ENCODE data around the gene WDR86.

WDR86 gene

GRCh38 chr7:151439855-151440798, 30.3 kb upstream of the WDR86 start, which contains the start of gene CRYGN:
CRYGN (minus strand) TSS chr7:151440141; CDS start chr7:151439917, 224 bp downstream.
- DNase-seq (ENCODE audit: low spot score): peak; percentile 70

DNA sequence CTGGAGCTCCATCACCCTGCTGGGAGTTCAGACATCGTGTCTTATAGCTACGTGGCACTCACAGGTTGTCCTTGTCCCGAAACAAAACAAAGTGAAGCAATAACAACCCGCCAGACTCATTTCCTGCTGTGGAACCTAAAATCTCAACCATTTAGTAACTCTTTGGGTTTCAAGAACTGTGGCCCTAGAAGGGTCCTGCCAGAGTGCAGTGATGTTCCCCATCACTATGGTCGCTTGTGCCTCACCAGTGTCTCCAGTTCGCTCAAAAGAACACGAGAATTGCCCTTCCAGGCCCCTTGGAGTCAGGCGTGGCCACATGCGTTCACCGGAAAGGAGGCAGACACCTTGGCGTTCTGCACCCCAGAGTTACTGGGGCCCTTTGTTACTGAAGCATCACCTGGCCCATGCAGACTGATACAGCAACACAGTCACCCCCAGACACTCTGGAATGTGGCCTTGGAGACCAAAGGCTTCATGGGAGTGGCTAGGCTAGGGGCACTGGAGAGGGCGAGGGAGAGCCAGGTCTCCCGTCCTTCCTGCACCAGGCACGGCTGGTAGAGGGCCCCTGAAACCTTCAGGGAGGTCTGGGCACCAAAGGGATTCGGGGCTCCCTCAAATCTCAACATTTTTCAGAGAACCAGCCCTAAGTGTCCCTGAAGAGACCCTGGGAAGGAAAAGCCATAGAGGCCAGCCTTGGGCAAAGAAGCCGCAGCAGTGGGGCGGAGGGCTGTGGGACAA, 29.2 kb upstream of the WDR86 start:
- no peak for DNase-seq (ENCODE audit: low spot score)

DNA sequence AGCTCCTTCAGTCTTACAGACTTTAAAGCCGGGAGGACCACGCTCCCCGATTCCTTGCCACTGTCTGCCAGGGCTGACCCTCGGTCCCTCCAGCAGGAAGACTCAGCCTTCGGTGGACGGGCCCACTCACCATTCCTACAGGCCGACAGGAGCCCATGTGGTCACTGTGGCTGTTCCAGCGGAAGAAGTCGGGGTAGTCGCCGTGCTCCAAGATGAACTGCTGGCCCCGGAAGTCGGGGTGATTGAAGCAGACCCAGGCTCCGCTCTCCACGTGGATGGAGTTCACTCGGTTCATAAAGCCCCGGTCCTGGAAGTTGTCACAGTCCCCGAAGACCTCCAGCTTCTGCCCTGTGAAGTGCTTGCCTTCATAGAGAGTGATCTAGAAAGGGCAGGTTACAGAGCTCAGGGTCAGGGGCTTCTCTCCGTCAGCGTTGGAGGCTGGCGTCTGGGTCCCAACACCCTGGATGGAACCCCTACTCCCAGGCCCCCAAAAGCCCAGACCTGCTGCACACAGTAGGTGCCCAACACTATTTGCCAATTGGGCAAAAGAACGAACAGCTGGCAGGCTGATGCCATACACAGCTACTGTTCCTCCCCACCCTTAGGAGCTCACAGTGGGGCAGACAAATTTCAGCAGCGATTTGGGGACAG, 28.2 kb upstream of the WDR86 start:
- DNase-seq (ENCODE audit: low spot score): no peak

GRCh38 chr7:151437159-151437553, 27.3 kb upstream of the WDR86 start:
- DNase-seq (ENCODE audit: low spot score): no peak

- DNase-seq (ENCODE audit: low spot score): no peak
These were observed 26.8 kb upstream of the WDR86 start for GRCh38 chr7:151436446-151437158.

- DNase-seq (ENCODE audit: low spot score): no peak
These were observed 26.1 kb upstream of the WDR86 start for GRCh38 chr7:151435971-151436370.

DNA sequence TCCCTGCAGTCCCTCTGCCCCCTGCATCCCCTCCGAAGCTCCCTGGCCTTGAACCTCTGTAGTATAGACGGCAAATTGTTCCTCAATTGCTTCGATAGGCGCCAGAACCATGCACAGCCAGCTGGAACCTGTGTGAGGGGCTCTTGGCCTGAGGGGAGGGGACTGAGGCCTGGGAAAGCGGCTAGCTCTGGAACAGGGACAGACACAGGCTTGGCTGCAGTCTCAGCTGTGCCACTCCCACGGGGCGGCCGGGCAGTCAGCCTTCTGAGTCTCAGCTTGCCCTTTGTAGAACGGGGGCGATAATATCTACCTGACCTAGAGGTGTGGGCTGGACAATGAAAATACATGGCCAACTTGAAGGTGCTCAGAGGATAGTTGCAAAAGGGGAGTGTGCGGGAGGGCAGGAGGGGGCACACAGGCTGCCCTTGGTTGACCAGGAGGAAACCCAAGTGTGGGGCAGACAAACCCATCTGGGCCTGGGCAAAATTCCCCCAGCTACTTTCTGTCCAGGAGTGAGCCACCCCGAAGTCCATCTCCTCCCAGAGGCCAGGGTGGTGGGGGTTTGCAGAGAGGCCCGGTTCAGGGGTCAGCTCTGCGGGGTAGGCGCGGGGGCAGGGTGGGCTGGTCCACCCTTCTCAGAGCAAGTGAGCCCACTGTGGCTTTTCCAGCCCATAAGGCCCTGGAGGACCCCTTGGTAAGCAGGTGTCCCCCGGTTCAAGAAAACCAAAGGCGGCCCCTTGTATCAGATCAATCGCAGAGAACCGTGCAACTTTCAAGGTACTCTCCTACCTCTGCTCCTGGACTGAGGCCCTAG, 25.5 kb upstream of the WDR86 start:
- DNase-seq (ENCODE audit: low spot score): no peak

GRCh38 chr7:151434549-151434948, 24.7 kb upstream of the WDR86 start:
- DNase-seq (ENCODE audit: low spot score): no peak

- no peak for DNase-seq (ENCODE audit: low spot score)
These were observed 24.0 kb upstream of the WDR86 start for GRCh38 chr7:151433721-151434400.

GRCh38 chr7:151432658-151433521, 23.1 kb upstream of the WDR86 start:
- DNase-seq (ENCODE audit: low spot score): no peak

DNA sequence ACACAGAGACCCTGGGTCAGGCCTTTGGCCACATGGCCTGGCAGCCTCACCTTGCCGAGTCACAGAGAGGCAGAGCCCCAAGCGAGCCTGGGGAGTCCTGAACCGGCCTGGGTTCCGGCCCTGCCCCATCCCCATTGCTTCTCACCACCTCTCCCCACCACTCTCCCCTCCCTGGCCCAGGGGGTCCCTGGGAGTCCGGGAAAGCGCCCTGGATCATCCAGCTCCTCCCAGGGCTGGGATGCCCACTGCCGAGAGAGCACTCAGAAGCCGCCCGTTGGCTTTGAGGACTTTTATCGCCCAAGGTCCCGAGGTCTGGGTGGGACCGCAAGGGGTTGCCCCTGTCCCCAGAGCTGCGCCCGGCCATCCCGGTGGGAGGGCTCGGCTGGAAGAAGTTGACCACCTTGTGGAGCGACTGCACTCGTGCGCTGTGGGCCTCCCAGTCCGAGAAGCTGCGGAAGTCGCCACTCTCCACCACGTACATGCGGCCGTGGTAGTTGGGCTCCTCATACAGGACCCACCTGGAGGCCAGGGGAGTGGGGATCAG, 22.0 kb upstream of the WDR86 start:
- DNase-seq (ENCODE audit: low spot score): no peak

- DNase-seq (ENCODE audit: low spot score): no peak
These were observed 21.5 kb upstream of the WDR86 start for GRCh38 chr7:151431281-151431767.

DNA sequence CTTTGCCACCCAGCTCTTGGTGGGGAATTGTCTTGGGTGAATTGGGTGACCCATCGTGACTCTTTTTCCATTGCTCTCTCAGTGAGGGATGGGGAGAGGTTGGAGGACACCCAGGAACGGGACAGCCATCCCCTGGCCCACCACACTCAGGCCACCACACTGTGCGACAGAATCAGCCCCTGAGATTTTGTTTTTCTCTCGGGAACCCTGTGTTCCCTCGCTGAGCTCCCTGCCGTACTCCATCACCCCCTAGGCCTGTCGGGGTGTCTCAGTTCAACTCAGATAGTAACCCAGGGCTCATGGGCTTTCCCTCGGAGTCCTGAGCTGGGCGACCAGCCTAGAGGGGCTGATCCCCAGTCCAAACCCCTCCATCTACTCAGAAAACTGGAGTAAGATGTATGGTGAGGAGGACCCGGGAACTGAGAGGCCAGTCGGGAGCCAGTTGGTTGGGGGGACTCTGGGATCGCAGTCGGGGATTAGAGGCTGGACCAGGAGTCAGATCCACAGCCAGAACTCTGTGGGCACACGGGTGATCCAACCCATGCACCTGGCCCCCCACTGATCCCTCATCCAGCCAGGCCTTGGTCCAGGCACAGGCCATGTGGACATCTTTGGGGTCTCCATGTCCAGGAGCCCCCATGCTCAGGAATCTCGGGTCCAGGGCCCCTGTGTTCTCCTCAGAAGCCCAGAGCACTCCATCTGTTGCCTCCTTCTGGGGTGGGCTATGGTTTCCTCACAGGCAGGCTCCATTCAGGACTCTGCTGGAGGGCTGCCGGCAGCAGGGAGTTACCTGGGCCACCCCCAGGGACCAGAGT, 20.8 kb upstream of the WDR86 start:
- no peak for DNase-seq (ENCODE audit: low spot score)

DNA sequence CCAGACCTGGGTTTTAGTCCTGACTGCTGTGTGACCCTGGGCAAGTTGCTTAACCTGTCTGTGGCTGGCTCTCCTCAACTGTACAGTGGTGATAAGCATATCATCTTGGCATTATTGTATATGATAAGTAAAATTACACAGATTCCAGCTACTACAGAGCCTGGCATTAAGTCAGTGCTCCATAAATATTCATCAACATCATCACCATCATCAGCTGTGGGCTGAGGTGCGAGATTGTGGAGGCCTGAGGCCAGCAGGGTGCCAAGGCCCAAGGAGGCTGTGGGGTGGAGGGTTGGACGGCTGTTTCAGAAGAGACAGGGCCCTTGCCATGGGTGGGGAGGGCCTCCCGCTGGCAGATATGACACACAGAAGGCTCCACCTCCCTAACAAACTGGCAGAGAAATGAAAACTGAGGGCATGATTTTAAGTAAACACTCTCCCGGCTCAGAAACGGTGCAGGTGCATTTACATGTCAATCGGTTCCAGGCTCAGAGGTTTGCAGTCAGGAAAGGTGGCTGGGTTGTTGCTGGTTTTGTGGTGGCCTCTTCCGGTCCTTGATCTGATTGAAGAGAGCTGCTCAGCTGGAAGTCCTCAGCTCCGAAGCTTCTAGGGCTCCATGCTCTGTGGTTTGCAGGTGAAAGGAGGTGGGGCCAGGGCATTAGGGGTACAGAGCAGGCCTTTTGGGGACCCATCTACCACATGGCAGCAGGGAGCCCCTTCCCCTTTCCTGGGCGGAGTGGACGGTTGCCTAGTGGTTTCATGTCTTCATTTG, 19.9 kb upstream of the WDR86 start:
- DNase-seq (ENCODE audit: low spot score): no peak

- DNase-seq (ENCODE audit: low spot score): no peak
These were observed 19.4 kb upstream of the WDR86 start for GRCh38 chr7:151429237-151429559.

DNA sequence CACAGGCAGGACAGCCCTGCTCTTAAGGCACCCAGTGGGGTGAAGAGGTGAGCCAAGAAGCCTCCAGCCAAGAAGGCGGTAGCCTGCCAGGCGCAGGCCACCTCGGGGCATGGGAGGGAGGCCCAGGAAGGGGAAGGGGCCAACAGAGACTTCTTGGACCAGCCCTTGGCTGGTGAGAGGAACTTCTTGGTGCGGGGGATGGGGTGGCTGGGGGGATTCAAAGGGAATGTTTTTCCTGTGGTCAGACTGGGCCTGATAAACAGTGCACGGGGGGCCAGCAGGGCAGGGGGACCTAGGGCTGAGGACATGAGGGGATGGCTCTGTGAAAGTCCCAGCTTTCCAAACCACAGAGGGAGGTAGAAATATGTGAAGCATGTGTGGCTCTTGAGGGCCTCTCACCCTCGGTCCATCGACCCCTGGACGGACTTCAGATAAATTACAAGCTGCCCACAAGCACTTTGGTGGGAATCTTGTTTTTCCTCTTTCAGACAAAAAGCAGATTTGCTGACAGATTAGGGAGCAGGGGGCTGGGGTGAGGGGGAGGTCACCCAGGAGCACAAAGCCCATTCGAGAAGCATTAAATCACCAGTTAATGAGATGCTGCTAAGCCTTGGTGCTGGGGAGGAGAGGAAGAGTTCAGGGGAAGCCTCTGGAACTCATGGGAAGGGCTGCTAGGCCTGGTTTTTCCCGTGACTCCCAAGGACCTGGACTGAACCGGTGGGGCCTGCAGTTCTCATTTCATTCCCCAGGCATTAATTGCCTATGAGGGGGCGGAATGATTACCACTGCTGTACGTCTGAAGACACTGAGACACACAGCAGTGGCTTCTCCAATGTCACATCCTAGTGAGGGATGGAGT, 18.8 kb upstream of the WDR86 start:
- peak; percentile 77 for DNase-seq (ENCODE audit: low spot score)

Data from ecto neural progenitor cell (in vitro differentiated cells).